HepG2 (cell line): ENCODE measurements around the gene STOML2. TPM values are rescaled to one million over a fixed set of nuclear protein-coding genes. Genes with fewer than 3 reads are reported as not detected.

ENCODE experiments used
- CREM ChIP-seq, 2 experiments: sonication (generic) in 1 of 2; formaldehyde crosslinking in 1 of 2; IDR thresholded peaks; 2 replicates each; pipeline versions ENCODE4 v1.4.0 to v1.6.1; 2016 to 2020; ENCODE audit warnings: antibody characterized with exemption in 1 of 2, mild to moderate bottlenecking in 1 of 2, missing genetic modification reagents in 1 of 2
- GTF3A ChIP-seq: sonication (generic); formaldehyde crosslinking; conservative IDR thresholded peaks from 2 replicates; pipeline ENCODE4 v1.4.0; 2020; ENCODE audit warnings: mild to moderate bottlenecking, missing genetic modification reagents
- LBX2 ChIP-seq: sonication (generic); formaldehyde crosslinking; IDR thresholded peaks from 2 replicates; pipeline ENCODE4 v1.5.0; 2020; ENCODE audit warnings: missing genetic modification reagents, mild to moderate bottlenecking, borderline replicate concordance
- MAZ ChIP-seq, 2 experiments: sonication (generic) in 1 of 2; formaldehyde crosslinking in 1 of 2; IDR thresholded peaks; 2 replicates each; pipeline versions ENCODE4 v1.5.0 to v1.6.1; 2012 to 2020; ENCODE audit warnings: low read depth in 2 of 2, mild to moderate bottlenecking in 2 of 2, borderline replicate concordance in 1 of 2, improper control_type of control experiment in 1 of 2, low read length in 1 of 2, missing genetic modification reagents in 1 of 2, moderate library complexity in 1 of 2
- NCOA1 ChIP-seq: sonication (generic); formaldehyde crosslinking; IDR thresholded peaks from 2 replicates; pipeline ENCODE4 v1.9.0; 2021; ENCODE audit warnings: missing genetic modification reagents
- PATZ1 ChIP-seq: sonication (generic); formaldehyde crosslinking; IDR thresholded peaks from 2 replicates; pipeline ENCODE4 v1.4.0; 2020; ENCODE audit warnings: missing genetic modification reagents
- PCBP1 ChIP-seq: fragments of 200-400 bp; formaldehyde crosslinking; IDR thresholded peaks from 2 replicates; pipeline ENCODE4 v1.6.1; 2017; ENCODE audit warnings: mild to moderate bottlenecking, low read depth, low read length, borderline replicate concordance
- PRPF4 ChIP-seq: fragments of 200-400 bp; formaldehyde crosslinking; IDR thresholded peaks from 2 replicates; pipeline ENCODE4 v1.6.1; 2016; ENCODE audit warnings: low read length, low read depth; ENCODE audit not compliant: poor library complexity, severe bottlenecking
- SOX6 ChIP-seq, 2 experiments: fragments of 450-650 bp in 1 of 2; sonication (generic) in 1 of 2; formaldehyde crosslinking in 1 of 2; IDR thresholded peaks; 2 replicates each; pipeline versions ENCODE4 v1.4.0 to v1.6.1; 2017 to 2020; ENCODE audit warnings: antibody characterized with exemption in 1 of 2, mild to moderate bottlenecking in 1 of 2, missing genetic modification reagents in 1 of 2
- ZBTB2 ChIP-seq: sonication (generic); formaldehyde crosslinking; IDR thresholded peaks from 2 replicates; pipeline ENCODE4 v1.8.0; 2022; ENCODE audit warnings: low read depth, missing genetic modification reagents
- ZBTB21 ChIP-seq: sonication (generic); formaldehyde crosslinking; IDR thresholded peaks from 2 replicates; pipeline ENCODE4 v1.4.0; 2020; ENCODE audit warnings: missing genetic modification reagents
- ZBTB40 ChIP-seq, 2 experiments: fragments of 450-650 bp in 1 of 2; sonication (generic) in 1 of 2; formaldehyde crosslinking in 1 of 2; IDR thresholded peaks; 2 replicates each; pipeline versions ENCODE4 v1.6.1 to v1.8.0; 2016 to 2022; ENCODE audit warnings: antibody characterized with exemption in 1 of 2, mild to moderate bottlenecking in 1 of 2, missing genetic modification reagents in 1 of 2
- polyA plus RNA-seq, 8 experiments: library from polyadenylated mRNA; depleted of rRNA in 3 of 8; stranded (reverse) in 7 of 8; unstranded in 1 of 8; fragments of >200 nt; fragmentation: Illumina TruSeq in 4 of 8; extraction: Trizol in 4 of 8; gene quantifications; 2 replicates each; pipeline versions ENCODE4 v1.2.1 to v1.2.3, GENCODE V29; 2011 to 2016; ENCODE audit warnings: low read depth in 4 of 8, missing spikeins in 1 of 8, mixed read lengths in 1 of 8; ENCODE audit not compliant: insufficient read depth in 1 of 8
- total RNA-seq, 5 experiments: library from RNA; depleted of rRNA; stranded (reverse); fragments of >200 nt; fragmentation: Illumina TruSeq; extraction: Trizol; gene quantifications; 2 replicates each; pipeline ENCODE4 v1.2.3, GENCODE V29; 2016; ENCODE audit warnings: low read depth in 1 of 5

Gene STOML2
- total and polyA plus RNA-seq, 2 of the 13 experiments (the other 11 are each of a cell fraction or from before 2014, with no cell fraction given): 245 to 250 TPM

- TF ChIP-seq PCBP1: no peak
- TF ChIP-seq SOX6 (IDR thresholded peaks at IDR 0.05): no peak
- TF ChIP-seq SOX6 (CRISPR knock-in tag; IDR thresholded peaks at IDR 0.05): no peak
- TF ChIP-seq ZBTB2: no peak
- peak; percentile 55; the same call in 1 of the 2 replicates for TF ChIP-seq MAZ (IDR thresholded peaks at IDR 0.05; ENCODE audit: borderline replicate concordance, low read depth, low read length)
- TF ChIP-seq MAZ (CRISPR knock-in tag; IDR thresholded peaks at IDR 0.05; ENCODE audit: low read depth): peak; percentile 47; the same call in 1 of the 2 replicates
- peak; percentile 12; the same call in 1 of the 2 replicates for TF ChIP-seq CREM (IDR thresholded peaks at IDR 0.05)
- TF ChIP-seq CREM (CRISPR knock-in tag; IDR thresholded peaks at IDR 0.05): no peak
- TF ChIP-seq ZBTB40 (IDR thresholded peaks at IDR 0.05): no peak
- no peak for TF ChIP-seq ZBTB40 (CRISPR knock-in tag; IDR thresholded peaks at IDR 0.05)
- no peak for TF ChIP-seq ZBTB21 (CRISPR knock-in tag)
- peak; percentile 86 for TF ChIP-seq PATZ1 (CRISPR knock-in tag)
- TF ChIP-seq LBX2 (CRISPR knock-in tag): no peak
- no peak for TF ChIP-seq GTF3A (CRISPR knock-in tag)
- no peak for TF ChIP-seq PRPF4
- no peak for TF ChIP-seq NCOA1 (CRISPR knock-in tag)
Observed at GRCh38 chr9:35111001-35111933, 8.3 kb upstream of the STOML2 start (continued).
